Measurements from ENCODE around the gene SERPINA1. TPM values are rescaled to one million over a fixed set of nuclear protein-coding genes. Genes with fewer than 3 reads are reported as not detected.

The SERPINA1 gene
- total and polyA plus RNA-seq, 2 of the 13 experiments (the other 11 are each of a cell fraction or from before 2014, with no cell fraction given), result 3,266 to 11,015 TPM

DNA sequence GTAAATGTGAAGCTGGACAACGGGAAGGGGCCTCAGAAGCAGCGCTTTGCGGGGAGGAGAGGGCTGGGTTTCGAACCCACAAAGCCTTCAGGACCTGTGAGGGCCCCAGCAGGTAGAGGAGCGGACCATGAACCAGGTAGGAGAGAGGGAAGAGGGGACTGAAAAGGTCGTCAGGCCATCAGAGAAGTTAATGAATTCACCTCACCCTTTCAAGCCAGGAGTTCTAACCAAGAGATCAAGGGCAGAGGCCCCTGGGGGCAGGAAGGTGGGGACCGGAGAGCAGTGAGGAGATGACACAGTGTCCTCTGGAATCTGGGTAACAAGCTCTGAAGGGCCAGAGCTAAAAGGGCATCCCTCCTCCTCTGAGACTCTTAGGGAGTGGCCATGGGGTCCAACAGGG is 19.4 kb downstream of the SERPINA1 start (continued):
- TF ChIP-seq ZNF510 (CRISPR knock-in tag; IDR thresholded peaks at IDR 0.05; ENCODE audit: low read depth) (no peak), ZNF709 (CRISPR knock-in tag; IDR thresholded peaks at IDR 0.05) (no peak), ZSCAN9 (CRISPR knock-in tag; IDR thresholded peaks at IDR 0.05; ENCODE audit: borderline replicate concordance) (no peak), ZNF703 (CRISPR knock-in tag; IDR thresholded peaks at IDR 0.05; ENCODE audit: borderline replicate concordance) (no peak), NCOR1 (IDR thresholded peaks at IDR 0.05; ENCODE audit: borderline replicate concordance, low read length) (peak; percentile 76), CENPX (CRISPR knock-in tag; IDR thresholded peaks at IDR 0.05) (no peak), ZMYM3 (CRISPR knock-in tag; IDR thresholded peaks at IDR 0.05) (peak; percentile 86), PLRG1 (conservative IDR thresholded peaks at IDR 0.05) (no peak), HMG20B (CRISPR knock-in tag; conservative IDR thresholded peaks at IDR 0.05) (no peak), ATM (IDR thresholded peaks at IDR 0.05; ENCODE audit: borderline replicate concordance) (no peak), NFIB (CRISPR knock-in tag; IDR thresholded peaks at IDR 0.05; ENCODE audit: borderline replicate concordance) (no peak), TBX2 (CRISPR knock-in tag; IDR thresholded peaks at IDR 0.05; ENCODE audit: borderline replicate concordance) (peak; percentile 37; the same call in 1 of the 2 replicates)
- TF ChIP-seq, protein P1, sequence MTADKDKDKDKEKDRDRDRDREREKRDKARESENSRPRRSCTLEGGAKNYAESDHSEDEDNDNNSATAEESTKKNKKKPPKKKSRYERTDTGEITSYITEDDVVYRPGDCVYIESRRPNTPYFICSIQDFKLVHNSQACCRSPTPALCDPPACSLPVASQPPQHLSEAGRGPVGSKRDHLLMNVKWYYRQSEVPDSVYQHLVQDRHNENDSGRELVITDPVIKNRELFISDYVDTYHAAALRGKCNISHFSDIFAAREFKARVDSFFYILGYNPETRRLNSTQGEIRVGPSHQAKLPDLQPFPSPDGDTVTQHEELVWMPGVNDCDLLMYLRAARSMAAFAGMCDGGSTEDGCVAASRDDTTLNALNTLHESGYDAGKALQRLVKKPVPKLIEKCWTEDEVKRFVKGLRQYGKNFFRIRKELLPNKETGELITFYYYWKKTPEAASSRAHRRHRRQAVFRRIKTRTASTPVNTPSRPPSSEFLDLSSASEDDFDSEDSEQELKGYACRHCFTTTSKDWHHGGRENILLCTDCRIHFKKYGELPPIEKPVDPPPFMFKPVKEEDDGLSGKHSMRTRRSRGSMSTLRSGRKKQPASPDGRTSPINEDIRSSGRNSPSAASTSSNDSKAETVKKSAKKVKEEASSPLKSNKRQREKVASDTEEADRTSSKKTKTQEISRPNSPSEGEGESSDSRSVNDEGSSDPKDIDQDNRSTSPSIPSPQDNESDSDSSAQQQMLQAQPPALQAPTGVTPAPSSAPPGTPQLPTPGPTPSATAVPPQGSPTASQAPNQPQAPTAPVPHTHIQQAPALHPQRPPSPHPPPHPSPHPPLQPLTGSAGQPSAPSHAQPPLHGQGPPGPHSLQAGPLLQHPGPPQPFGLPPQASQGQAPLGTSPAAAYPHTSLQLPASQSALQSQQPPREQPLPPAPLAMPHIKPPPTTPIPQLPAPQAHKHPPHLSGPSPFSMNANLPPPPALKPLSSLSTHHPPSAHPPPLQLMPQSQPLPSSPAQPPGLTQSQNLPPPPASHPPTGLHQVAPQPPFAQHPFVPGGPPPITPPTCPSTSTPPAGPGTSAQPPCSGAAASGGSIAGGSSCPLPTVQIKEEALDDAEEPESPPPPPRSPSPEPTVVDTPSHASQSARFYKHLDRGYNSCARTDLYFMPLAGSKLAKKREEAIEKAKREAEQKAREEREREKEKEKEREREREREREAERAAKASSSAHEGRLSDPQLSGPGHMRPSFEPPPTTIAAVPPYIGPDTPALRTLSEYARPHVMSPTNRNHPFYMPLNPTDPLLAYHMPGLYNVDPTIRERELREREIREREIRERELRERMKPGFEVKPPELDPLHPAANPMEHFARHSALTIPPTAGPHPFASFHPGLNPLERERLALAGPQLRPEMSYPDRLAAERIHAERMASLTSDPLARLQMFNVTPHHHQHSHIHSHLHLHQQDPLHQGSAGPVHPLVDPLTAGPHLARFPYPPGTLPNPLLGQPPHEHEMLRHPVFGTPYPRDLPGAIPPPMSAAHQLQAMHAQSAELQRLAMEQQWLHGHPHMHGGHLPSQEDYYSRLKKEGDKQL (CRISPR knock-in tag; IDR thresholded peaks at IDR 0.05; ENCODE audit: low read depth), result no peak
- TF ChIP-seq, protein P2, sequence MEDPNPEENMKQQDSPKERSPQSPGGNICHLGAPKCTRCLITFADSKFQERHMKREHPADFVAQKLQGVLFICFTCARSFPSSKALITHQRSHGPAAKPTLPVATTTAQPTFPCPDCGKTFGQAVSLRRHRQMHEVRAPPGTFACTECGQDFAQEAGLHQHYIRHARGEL (CRISPR knock-in tag; IDR thresholded peaks at IDR 0.05), result no peak
- TF ChIP-seq, protein P3, sequence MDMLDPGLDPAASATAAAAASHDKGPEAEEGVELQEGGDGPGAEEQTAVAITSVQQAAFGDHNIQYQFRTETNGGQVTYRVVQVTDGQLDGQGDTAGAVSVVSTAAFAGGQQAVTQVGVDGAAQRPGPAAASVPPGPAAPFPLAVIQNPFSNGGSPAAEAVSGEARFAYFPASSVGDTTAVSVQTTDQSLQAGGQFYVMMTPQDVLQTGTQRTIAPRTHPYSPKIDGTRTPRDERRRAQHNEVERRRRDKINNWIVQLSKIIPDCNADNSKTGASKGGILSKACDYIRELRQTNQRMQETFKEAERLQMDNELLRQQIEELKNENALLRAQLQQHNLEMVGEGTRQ (IDR thresholded peaks at IDR 0.05; ENCODE audit: low read depth, low read length), result no peak
- TF ChIP-seq, protein P3 (CRISPR knock-in tag; IDR thresholded peaks at IDR 0.05; ENCODE audit: borderline replicate concordance), result no peak
- TF ChIP-seq, protein P4, sequence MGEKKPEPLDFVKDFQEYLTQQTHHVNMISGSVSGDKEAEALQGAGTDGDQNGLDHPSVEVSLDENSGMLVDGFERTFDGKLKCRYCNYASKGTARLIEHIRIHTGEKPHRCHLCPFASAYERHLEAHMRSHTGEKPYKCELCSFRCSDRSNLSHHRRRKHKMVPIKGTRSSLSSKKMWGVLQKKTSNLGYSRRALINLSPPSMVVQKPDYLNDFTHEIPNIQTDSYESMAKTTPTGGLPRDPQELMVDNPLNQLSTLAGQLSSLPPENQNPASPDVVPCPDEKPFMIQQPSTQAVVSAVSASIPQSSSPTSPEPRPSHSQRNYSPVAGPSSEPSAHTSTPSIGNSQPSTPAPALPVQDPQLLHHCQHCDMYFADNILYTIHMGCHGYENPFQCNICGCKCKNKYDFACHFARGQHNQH (CRISPR knock-in tag; IDR thresholded peaks at IDR 0.05), result 0 out of 2 replicates have a peak, but pooled peaks have one; percentile 54
- TF ChIP-seq, protein P5, sequence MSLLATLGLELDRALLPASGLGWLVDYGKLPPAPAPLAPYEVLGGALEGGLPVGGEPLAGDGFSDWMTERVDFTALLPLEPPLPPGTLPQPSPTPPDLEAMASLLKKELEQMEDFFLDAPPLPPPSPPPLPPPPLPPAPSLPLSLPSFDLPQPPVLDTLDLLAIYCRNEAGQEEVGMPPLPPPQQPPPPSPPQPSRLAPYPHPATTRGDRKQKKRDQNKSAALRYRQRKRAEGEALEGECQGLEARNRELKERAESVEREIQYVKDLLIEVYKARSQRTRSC (CRISPR knock-in tag; IDR thresholded peaks at IDR 0.05; ENCODE audit: low read depth), result no peak
- TF ChIP-seq, protein P6, sequence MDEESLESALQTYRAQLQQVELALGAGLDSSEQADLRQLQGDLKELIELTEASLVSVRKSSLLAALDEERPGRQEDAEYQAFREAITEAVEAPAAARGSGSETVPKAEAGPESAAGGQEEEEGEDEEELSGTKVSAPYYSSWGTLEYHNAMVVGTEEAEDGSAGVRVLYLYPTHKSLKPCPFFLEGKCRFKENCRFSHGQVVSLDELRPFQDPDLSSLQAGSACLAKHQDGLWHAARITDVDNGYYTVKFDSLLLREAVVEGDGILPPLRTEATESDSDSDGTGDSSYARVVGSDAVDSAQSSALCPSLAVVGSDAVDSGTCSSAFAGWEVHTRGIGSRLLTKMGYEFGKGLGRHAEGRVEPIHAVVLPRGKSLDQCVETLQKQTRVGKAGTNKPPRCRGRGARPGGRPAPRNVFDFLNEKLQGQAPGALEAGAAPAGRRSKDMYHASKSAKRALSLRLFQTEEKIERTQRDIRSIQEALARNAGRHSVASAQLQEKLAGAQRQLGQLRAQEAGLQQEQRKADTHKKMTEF (CRISPR knock-in tag; IDR thresholded peaks at IDR 0.05), result peak; percentile 61; the same call in 1 of the 2 replicates
